Upper lobe of left lung (tissue), 4 donors: ENCODE measurements around the gene LAMB4.

Experiments
- CTCF ChIP-seq, 6 experiments: fragments of 450-650 bp in 4 of 6; fragments of 200-600 bp in 2 of 6; sonication (generic) in 2 of 6; IDR thresholded peaks; one replicate each; pipeline ENCODE4 v1.5.1; 2016 to 2019; ENCODE audit warnings: antibody characterized with exemption in 6 of 6
- POLR2A ChIP-seq, 4 donors: fragments of 450-650 bp; IDR thresholded peaks; one replicate each; pipeline ENCODE4 v1.5.1; 2016 to 2017; ENCODE audit warnings: antibody characterized with exemption in 4 of 4, mild to moderate bottlenecking in 2 of 4
- POLR2AphosphoS5 ChIP-seq, 2 donors: sonication (generic); formaldehyde crosslinking; IDR thresholded peaks; one replicate each; pipeline ENCODE4 v1.5.1; 2017; ENCODE audit warnings: antibody characterized with exemption in 2 of 2

DNA sequence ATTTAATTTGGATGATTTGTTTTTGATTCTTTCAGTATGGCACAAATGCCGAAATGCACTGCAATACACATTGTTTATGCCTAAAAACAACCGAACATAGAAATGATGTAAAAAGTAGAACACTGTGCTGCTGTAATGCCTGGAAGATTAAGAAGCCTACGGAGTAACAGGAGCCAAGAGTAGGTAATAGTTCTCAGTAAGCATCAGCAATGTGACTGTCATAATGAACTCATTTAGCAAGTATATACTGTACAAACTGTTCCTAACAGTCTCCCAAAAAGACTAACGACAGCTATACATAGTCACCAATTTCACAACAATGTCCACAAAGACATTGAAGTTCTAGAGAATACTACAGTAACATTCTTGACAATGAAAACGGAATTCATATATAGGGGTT is 19.0 kb upstream of the LAMB4 start:
- no peak for TF ChIP-seq CTCF (IDR thresholded peaks at IDR 0.05)
- no peak for TF ChIP-seq POLR2A (IDR thresholded peaks at IDR 0.05)
- no peak for TF ChIP-seq POLR2AphosphoS5 (IDR thresholded peaks at IDR 0.05)
